ENCODE results near the gene NRG2. TPM values are rescaled to one million over a fixed set of nuclear protein-coding genes. Genes with fewer than 3 reads are reported as not detected.

The NRG2 gene
- total RNA-seq, 1 experiment from 2014 or later = 0.91 TPM

DNA sequence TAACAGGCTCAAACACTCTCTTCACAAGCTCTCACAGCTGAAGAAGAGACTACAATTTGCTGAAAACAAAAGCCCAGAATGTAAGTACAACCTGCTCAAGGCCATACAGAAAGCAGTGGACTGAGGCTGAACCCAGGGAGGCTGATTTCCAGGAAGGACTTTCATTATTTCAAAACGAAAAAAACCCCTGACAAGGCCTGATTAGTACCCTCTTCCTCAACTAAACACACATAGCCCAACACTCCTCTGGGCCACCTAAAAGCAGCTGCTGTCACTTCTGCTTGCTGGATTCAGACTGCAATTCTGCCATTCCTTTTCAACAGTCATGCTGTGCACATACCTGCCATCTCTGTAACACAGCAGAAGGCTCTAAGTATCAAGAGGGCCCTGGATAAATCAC lies 18.2 kb downstream of the NRG2 start (continued):
- TF ChIP-seq, protein P1, sequence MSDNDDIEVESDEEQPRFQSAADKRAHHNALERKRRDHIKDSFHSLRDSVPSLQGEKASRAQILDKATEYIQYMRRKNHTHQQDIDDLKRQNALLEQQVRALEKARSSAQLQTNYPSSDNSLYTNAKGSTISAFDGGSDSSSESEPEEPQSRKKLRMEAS (IDR thresholded peaks at IDR 0.05) = no peak
- no peak for TF ChIP-seq JUND (IDR thresholded peaks at IDR 0.05)
- TF ChIP-seq ZNF274 (IDR thresholded peaks at IDR 0.05; ENCODE audit: low read depth, low read length) = no peak
- TF ChIP-seq RAD21 (IDR thresholded peaks at IDR 0.05; ENCODE audit: low read depth) = no peak
- no peak for TF ChIP-seq TCF7L2 (IDR thresholded peaks at IDR 0.05; ENCODE audit: borderline replicate concordance, extremely low read depth, insufficient read depth, insufficient read length)
- TF ChIP-seq YY1 (IDR thresholded peaks at IDR 0.05; ENCODE audit: extremely low read depth, insufficient replicate concordance, low read depth, low read length) = no peak
- no peak for TF ChIP-seq POLR2AphosphoS5 (IDR thresholded peaks at IDR 0.05; ENCODE audit: low read depth, low read length)
- no peak for TF ChIP-seq CBX3 (IDR thresholded peaks at IDR 0.05; ENCODE audit: low read depth)

GRCh38 chr5:140023611-140024191 lies 19.4 kb downstream of the NRG2 start:
- no peak overlapping the region for H3K4me2 ChIP-seq (ENCODE audit: low read length)
- ChIA-PET RAD21 (ENCODE audit: low non-redundant PET in 1 of 2, low total read pairs in 2 of 2, uncharacterized antibody in 2 of 2, unreplicated experiment in 2 of 2) (no interaction called here), POLR2A (no interaction called here), CTCF (no interaction called here)
- H3K4me1 ChIP-seq (ENCODE audit: control insufficient read depth in 1 of 2, insufficient read depth in 2 of 2, low read length in 2 of 2) = no peaks in the 10 kb centered on the region
- H3K9me3 ChIP-seq (ENCODE audit: control insufficient read depth in 1 of 2, insufficient read depth in 1 of 2, low read depth in 1 of 2, low read length in 2 of 2) = no peaks in the 10 kb centered on the region
- H2AFZ ChIP-seq (ENCODE audit: low read depth, low read length, poor library complexity, severe bottlenecking) = no peak overlapping the region
- ATAC-seq (no peak), DNase-seq (ENCODE audit: low read depth, low spot score) (no peak)
- intact Hi-C loops (cut with micrococcal nuclease) = no loop called here
- no peaks in the 10 kb centered on the region for H3K36me3 ChIP-seq (ENCODE audit: control insufficient read depth in 1 of 2, insufficient read depth in 2 of 2, low read length in 2 of 2)
- H3K79me2 ChIP-seq (ENCODE audit: insufficient read depth, low read length) = no peaks in the 10 kb centered on the region
- TF ChIP-seq CTCF (IDR thresholded peaks at IDR 0.05 in 2 of 3, conservative IDR thresholded peaks at IDR 0.05 in 1 of 3; ENCODE audit: borderline replicate concordance in 1 of 3, insufficient read depth in 1 of 3, low read depth in 2 of 3, low read length in 2 of 3) = no peak
- TF ChIP-seq SIN3A (IDR thresholded peaks at IDR 0.05; ENCODE audit: low read depth) = no peak
- TF ChIP-seq RAD21 (IDR thresholded peaks at IDR 0.05; ENCODE audit: low read depth) = no peak
- no peak for TF ChIP-seq EZH2 (IDR thresholded peaks at IDR 0.05)
- TF ChIP-seq ZNF274 (IDR thresholded peaks at IDR 0.05; ENCODE audit: low read depth, low read length) = no peak
- TF ChIP-seq TCF7L2 (IDR thresholded peaks at IDR 0.05; ENCODE audit: borderline replicate concordance, extremely low read depth, insufficient read depth, insufficient read length) = no peak
- no peak for TF ChIP-seq POLR2AphosphoS5 (IDR thresholded peaks at IDR 0.05; ENCODE audit: low read depth, low read length)
- TF ChIP-seq, protein P2, sequence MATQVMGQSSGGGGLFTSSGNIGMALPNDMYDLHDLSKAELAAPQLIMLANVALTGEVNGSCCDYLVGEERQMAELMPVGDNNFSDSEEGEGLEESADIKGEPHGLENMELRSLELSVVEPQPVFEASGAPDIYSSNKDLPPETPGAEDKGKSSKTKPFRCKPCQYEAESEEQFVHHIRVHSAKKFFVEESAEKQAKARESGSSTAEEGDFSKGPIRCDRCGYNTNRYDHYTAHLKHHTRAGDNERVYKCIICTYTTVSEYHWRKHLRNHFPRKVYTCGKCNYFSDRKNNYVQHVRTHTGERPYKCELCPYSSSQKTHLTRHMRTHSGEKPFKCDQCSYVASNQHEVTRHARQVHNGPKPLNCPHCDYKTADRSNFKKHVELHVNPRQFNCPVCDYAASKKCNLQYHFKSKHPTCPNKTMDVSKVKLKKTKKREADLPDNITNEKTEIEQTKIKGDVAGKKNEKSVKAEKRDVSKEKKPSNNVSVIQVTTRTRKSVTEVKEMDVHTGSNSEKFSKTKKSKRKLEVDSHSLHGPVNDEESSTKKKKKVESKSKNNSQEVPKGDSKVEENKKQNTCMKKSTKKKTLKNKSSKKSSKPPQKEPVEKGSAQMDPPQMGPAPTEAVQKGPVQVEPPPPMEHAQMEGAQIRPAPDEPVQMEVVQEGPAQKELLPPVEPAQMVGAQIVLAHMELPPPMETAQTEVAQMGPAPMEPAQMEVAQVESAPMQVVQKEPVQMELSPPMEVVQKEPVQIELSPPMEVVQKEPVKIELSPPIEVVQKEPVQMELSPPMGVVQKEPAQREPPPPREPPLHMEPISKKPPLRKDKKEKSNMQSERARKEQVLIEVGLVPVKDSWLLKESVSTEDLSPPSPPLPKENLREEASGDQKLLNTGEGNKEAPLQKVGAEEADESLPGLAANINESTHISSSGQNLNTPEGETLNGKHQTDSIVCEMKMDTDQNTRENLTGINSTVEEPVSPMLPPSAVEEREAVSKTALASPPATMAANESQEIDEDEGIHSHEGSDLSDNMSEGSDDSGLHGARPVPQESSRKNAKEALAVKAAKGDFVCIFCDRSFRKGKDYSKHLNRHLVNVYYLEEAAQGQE (IDR thresholded peaks at IDR 0.05; ENCODE audit: low read depth) = no peak
- no peak for TF ChIP-seq JUND (IDR thresholded peaks at IDR 0.05)
- TF ChIP-seq ELF1 (IDR thresholded peaks at IDR 0.05; ENCODE audit: borderline replicate concordance, low read depth) = no peak
- no peak for TF ChIP-seq FOSL1 (IDR thresholded peaks at IDR 0.05; ENCODE audit: low read depth)
- TF ChIP-seq SP1 (IDR thresholded peaks at IDR 0.05; ENCODE audit: low read depth) = no peak
- TF ChIP-seq EZH2phosphoT487 (IDR thresholded peaks at IDR 0.05; ENCODE audit: borderline replicate concordance) = no peak
- H3K27ac ChIP-seq (ENCODE audit: low read depth, low read length) = no peak overlapping the region
- no TSS peak for BruUV-seq (replicated peaks)
- H3K27me3 ChIP-seq (ENCODE audit: insufficient read depth, low read length) = peaks cover 11% of the 10 kb centered on the region; the same call in 1 of the 2 replicates
- H3K9me2 ChIP-seq (ENCODE audit: insufficient read depth) = no peaks in the 10 kb centered on the region
- H3K4me3 ChIP-seq (replicated peaks in 1 of 2; ENCODE audit: low read depth in 1 of 2, low read length in 2 of 2) = no peak overlapping the region
- H4K20me1 ChIP-seq (ENCODE audit: insufficient read depth) = no peaks in the 10 kb centered on the region
- no peak overlapping the region for H3K9ac ChIP-seq (ENCODE audit: low read length)
